Neural progenitor cell (in vitro differentiated cells): ENCODE data around the gene SUB1. TPM values are rescaled to one million over a fixed set of nuclear protein-coding genes. Genes with fewer than 3 reads are reported as not detected.

Source experiments
- DNase-seq: peaks from one replicate; pipeline ENCODE4 v3.0.0-alpha.2; 2016; ENCODE audit warnings: low spot score
- H2AFZ ChIP-seq: fragments of 200-600 bp; sonication (generic); replicated peaks from 2 replicates; pipeline ENCODE4 v1.6.1; 2016; ENCODE audit warnings: antibody characterized with exemption
- H3F3A ChIP-seq: fragments of 200-600 bp; sonication (generic); 2 replicates; pipeline ENCODE4 v1.6.1; 2016; ENCODE audit warnings: antibody characterized with exemption, low read depth
- H3K27ac ChIP-seq: fragments of 200-600 bp; sonication (generic); 2 replicates; pipeline ENCODE4 v1.5.1; 2016; ENCODE audit warnings: mild to moderate bottlenecking
- H3K27me3 ChIP-seq: fragments of 200-600 bp; sonication (generic); 2 replicates; pipeline ENCODE4 v1.6.1; 2016; ENCODE audit warnings: mild to moderate bottlenecking, moderate library complexity
- H3K36me3 ChIP-seq: fragments of 200-600 bp; sonication (generic); 2 replicates; pipeline ENCODE4 v1.5.1; 2016
- H3K4me1 ChIP-seq: fragments of 200-600 bp; sonication (generic); 2 replicates; pipeline ENCODE4 v1.6.1; 2016; ENCODE audit warnings: mixed run types
- H3K4me2 ChIP-seq: fragments of 200-600 bp; sonication (generic); 2 replicates; pipeline ENCODE4 v1.6.1; 2016
- H3K4me3 ChIP-seq: fragments of 200-600 bp; sonication (generic); 2 replicates; pipeline ENCODE4 v1.5.1; 2016
- H3K79me2 ChIP-seq: fragments of 200-600 bp; sonication (generic); 2 replicates; pipeline ENCODE4 v1.6.1; 2016; ENCODE audit warnings: low read depth
- H3K9ac ChIP-seq: fragments of 200-600 bp; sonication (generic); 2 replicates; pipeline ENCODE4 v1.6.1; 2016
- H3K9me3 ChIP-seq: fragments of 200-600 bp; sonication (generic); 2 replicates; pipeline ENCODE4 v1.5.1; 2016; ENCODE audit warnings: low read depth
- H4K20me1 ChIP-seq: fragments of 200-600 bp; sonication (generic); 2 replicates; pipeline ENCODE4 v1.6.1; 2016; ENCODE audit warnings: low read depth
- H3K27ac Mint-ChIP-seq: 3 replicates; pipeline ENCODE4 v1.8.0; 2021; ENCODE audit warnings: mixed read lengths
- H3K27me3 Mint-ChIP-seq: 2 replicates; pipeline ENCODE4 v1.8.0; 2022; ENCODE audit warnings: low read depth, mild to moderate bottlenecking, inconsistent platforms, moderate library complexity, mixed read lengths; ENCODE audit not compliant: insufficient read depth
- H3K36me3 Mint-ChIP-seq: 3 replicates; pipeline ENCODE4 v1.8.0; 2021; ENCODE audit warnings: mixed read lengths
- H3K4me1 Mint-ChIP-seq: 3 replicates; pipeline ENCODE4 v1.8.0; 2021; ENCODE audit warnings: mixed read lengths
- H3K4me3 Mint-ChIP-seq: 3 replicates; pipeline ENCODE4 v1.8.0; 2021; ENCODE audit warnings: mild to moderate bottlenecking, moderate library complexity, mixed read lengths
- H3K9me3 Mint-ChIP-seq: 3 replicates; pipeline ENCODE4 v1.8.0; 2020; ENCODE audit warnings: mixed read lengths
- CTCF ChIP-seq: fragments of 200-600 bp; sonication (generic); IDR thresholded peaks from 2 replicates; pipeline ENCODE4 v1.5.1; 2017; ENCODE audit warnings: antibody characterized with exemption, mild to moderate bottlenecking
- EZH2 ChIP-seq: fragments of 200-600 bp; sonication (generic); IDR thresholded peaks from 2 replicates; pipeline ENCODE4 v1.6.1; 2017; ENCODE audit warnings: antibody characterized with exemption, mild to moderate bottlenecking, moderate library complexity
- EZH2phosphoT487 ChIP-seq: fragments of 200-600 bp; sonication (generic); IDR thresholded peaks from 2 replicates; pipeline ENCODE4 v1.6.1; 2017; ENCODE audit warnings: antibody characterized with exemption
- total RNA-seq: library from RNA; depleted of rRNA; stranded (reverse); fragments of >200 nt; gene quantifications from 2 replicates; pipeline ENCODE4 v1.2.3, GENCODE V29; 2015; ENCODE audit warnings: low replicate concordance

SUB1 gene
- total RNA-seq, 1 donor from 2014 or later = 789 TPM

GRCh38 chr5:32613050-32613672 is 27.8 kb downstream of the SUB1 start:
- Mint-ChIP-seq H3K9me3 (no peaks in the 10 kb centered on the region), H3K36me3 (peaks cover 8% of the 10 kb centered on the region), H3K4me1 (no peaks in the 10 kb centered on the region), H3K27me3 (peaks cover 2% of the 10 kb centered on the region), H3K27ac (no peak overlapping the region), H3K4me3 (no peak overlapping the region)
- H3K36me3 ChIP-seq = no peaks in the 10 kb centered on the region
- no peak overlapping the region for H3K27ac ChIP-seq
- no peaks in the 10 kb centered on the region for H3K79me2 ChIP-seq
- H3K4me3 ChIP-seq = no peak overlapping the region
- no peaks in the 10 kb centered on the region for H3F3A ChIP-seq
- H3K4me1 ChIP-seq = no peaks in the 10 kb centered on the region
- TF ChIP-seq EZH2 (no peak), EZH2phosphoT487 (no peak), CTCF (peak; percentile 98)
- no peak overlapping the region for H3K4me2 ChIP-seq
- no peak overlapping the region for H2AFZ ChIP-seq
- peak; percentile 78 for DNase-seq
- no peaks in the 10 kb centered on the region for H4K20me1 ChIP-seq
- H3K9ac ChIP-seq = no peak overlapping the region
- H3K9me3 ChIP-seq = no peaks in the 10 kb centered on the region
- no peaks in the 10 kb centered on the region for H3K27me3 ChIP-seq

DNA sequence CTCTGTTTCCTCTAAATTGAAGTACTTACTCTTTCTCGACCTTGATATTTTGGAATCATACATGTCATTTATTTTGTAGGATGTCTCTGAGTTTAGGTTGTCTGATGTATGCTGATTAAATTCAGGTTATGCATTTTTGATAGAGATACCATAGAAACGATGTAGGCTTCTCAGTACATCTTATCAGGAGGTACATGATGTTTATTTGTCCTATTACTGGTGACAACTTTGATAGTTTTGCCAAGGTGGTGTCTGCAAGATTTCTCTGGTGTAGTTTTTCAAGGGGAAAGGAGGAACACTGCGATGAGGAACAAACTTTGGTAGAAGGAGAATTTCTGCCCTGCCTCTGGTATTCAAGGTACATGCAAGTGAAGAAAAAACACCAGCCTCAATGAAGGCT is 29.9 kb downstream of the SUB1 start:
- Mint-ChIP-seq H3K4me1 (no peaks in the 10 kb centered on the region), H3K9me3 (no peaks in the 10 kb centered on the region), H3K27ac (no peak overlapping the region), H3K36me3 (no peaks in the 10 kb centered on the region), H3K27me3 (peaks cover 2% of the 10 kb centered on the region), H3K4me3 (no peak overlapping the region)
- H3K36me3 ChIP-seq = no peaks in the 10 kb centered on the region
- no peak overlapping the region for H3K4me2 ChIP-seq
- H3F3A ChIP-seq = no peaks in the 10 kb centered on the region
- no peaks in the 10 kb centered on the region for H3K9me3 ChIP-seq
- no peaks in the 10 kb centered on the region for H3K27me3 ChIP-seq
- no peaks in the 10 kb centered on the region for H3K79me2 ChIP-seq
- H3K27ac ChIP-seq = no peak overlapping the region
- DNase-seq = no peak
- TF ChIP-seq EZH2 (no peak), CTCF (no peak), EZH2phosphoT487 (no peak)
- no peak overlapping the region for H3K4me3 ChIP-seq
- H3K4me1 ChIP-seq = no peaks in the 10 kb centered on the region
- no peak overlapping the region for H3K9ac ChIP-seq
- H4K20me1 ChIP-seq = no peaks in the 10 kb centered on the region
- H2AFZ ChIP-seq = no peak overlapping the region

GRCh38 chr5:32618962-32619361 is 33.6 kb downstream of the SUB1 start:
- Mint-ChIP-seq H3K36me3 (no peaks in the 10 kb centered on the region), H3K27me3 (peaks cover 2% of the 10 kb centered on the region), H3K9me3 (no peaks in the 10 kb centered on the region), H3K4me3 (no peak overlapping the region), H3K27ac (no peak overlapping the region), H3K4me1 (no peaks in the 10 kb centered on the region)
- Histone ChIP-seq H3K4me2 (no peak overlapping the region), H2AFZ (no peak overlapping the region), H3K9ac (no peak overlapping the region), H3F3A (no peaks in the 10 kb centered on the region), H3K9me3 (no peaks in the 10 kb centered on the region), H3K27me3 (no peaks in the 10 kb centered on the region), H3K79me2 (no peaks in the 10 kb centered on the region), H3K36me3 (no peaks in the 10 kb centered on the region), H3K4me1 (no peaks in the 10 kb centered on the region), H3K27ac (no peak overlapping the region), H3K4me3 (no peak overlapping the region), H4K20me1 (no peaks in the 10 kb centered on the region)
- no peak for TF ChIP-seq EZH2
- TF ChIP-seq EZH2phosphoT487 = no peak
- TF ChIP-seq CTCF = no peak
- DNase-seq = no peak
